RWPE1 (cell line): ENCODE results near the gene STEAP1B.

ENCODE experiments used
- CTCF ChIA-PET: fragments of 350-600 bp; sonication (Branson Sonifier 250); formaldehyde crosslinking; extraction: SDS; loops from one replicate; lab custom pipeline; 2021; lab: Yijun Ruan, JAX
- POLR2A ChIA-PET: fragments of 400-600 bp; formaldehyde crosslinking; extraction: SDS; loops from one replicate; lab custom pipeline; 2020; ENCODE audit warnings: antibody characterized with exemption; ENCODE audit not compliant: low non-redundant PET; lab: Yijun Ruan, JAX
- DNase-seq: peaks from one replicate; pipeline ENCODE4 v3.0.0; 2012; ENCODE audit warnings: low spot score
- H3K27ac ChIP-seq: fragments of 450-650 bp; 2 replicates; pipeline ENCODE4 v1.5.1; 2017
- TF ChIP-seq, protein P1 (sequence below): fragments of 450-650 bp; conservative IDR thresholded peaks from 2 replicates; pipeline ENCODE4 v1.5.1; 2017; ENCODE audit warnings: low read depth, mild to moderate bottlenecking

STEAP1B gene

DNA sequence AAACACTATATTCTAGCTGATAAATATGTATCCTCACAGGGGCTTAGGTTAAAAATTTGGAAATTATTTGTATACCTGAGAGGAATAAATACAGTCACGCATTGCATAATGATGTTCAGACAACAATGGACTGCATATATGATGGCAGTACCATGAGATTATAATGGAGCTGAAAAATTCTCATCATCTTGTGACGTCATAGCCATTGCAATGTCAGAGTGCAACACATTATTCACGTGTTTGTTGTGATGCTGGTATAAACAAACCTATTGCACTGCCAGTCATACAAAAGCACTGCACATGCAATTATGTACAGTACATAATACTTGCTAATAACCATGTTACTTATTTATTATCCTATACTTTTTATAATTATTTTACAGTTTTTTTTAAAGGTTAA, 31.4 kb downstream of the STEAP1B start:
- CTCF ChIA-PET, result interaction anchor here (1.2 kb wide), 1 partner anchor 11 kb away, joined by 3 read pairs; no protein-coding TSS in a partner anchor
- POLR2A ChIA-PET, result no interaction called here
- TF ChIP-seq, protein P1, sequence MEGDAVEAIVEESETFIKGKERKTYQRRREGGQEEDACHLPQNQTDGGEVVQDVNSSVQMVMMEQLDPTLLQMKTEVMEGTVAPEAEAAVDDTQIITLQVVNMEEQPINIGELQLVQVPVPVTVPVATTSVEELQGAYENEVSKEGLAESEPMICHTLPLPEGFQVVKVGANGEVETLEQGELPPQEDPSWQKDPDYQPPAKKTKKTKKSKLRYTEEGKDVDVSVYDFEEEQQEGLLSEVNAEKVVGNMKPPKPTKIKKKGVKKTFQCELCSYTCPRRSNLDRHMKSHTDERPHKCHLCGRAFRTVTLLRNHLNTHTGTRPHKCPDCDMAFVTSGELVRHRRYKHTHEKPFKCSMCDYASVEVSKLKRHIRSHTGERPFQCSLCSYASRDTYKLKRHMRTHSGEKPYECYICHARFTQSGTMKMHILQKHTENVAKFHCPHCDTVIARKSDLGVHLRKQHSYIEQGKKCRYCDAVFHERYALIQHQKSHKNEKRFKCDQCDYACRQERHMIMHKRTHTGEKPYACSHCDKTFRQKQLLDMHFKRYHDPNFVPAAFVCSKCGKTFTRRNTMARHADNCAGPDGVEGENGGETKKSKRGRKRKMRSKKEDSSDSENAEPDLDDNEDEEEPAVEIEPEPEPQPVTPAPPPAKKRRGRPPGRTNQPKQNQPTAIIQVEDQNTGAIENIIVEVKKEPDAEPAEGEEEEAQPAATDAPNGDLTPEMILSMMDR, result no peak
- H3K27ac ChIP-seq, result no peak overlapping the region
- DNase-seq, result no peak

DNA sequence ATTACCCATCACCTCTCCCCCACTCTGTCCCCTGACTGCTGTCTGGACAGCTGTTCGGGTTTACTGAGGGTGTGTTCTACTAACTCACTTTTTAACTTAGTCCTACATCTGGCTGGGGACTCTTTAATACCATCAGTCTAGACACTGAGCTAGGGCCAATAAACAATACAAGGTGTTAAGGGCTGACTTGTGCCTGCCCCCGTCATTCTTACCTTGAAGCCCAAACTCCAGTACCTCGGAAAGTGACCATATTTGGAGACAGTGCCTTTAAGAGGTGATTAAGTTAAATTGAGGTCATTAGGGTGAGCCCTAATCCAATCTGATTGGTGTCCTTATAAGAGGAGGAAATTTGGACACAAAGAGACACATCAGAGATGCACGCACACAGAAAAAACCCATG, 35.7 kb downstream of the STEAP1B start:
- no peak overlapping the region for H3K27ac ChIP-seq
- ChIA-PET CTCF (no interaction called here), POLR2A (no interaction called here)
- TF ChIP-seq, protein P1, result no peak
- DNase-seq, result no peak

DNA sequence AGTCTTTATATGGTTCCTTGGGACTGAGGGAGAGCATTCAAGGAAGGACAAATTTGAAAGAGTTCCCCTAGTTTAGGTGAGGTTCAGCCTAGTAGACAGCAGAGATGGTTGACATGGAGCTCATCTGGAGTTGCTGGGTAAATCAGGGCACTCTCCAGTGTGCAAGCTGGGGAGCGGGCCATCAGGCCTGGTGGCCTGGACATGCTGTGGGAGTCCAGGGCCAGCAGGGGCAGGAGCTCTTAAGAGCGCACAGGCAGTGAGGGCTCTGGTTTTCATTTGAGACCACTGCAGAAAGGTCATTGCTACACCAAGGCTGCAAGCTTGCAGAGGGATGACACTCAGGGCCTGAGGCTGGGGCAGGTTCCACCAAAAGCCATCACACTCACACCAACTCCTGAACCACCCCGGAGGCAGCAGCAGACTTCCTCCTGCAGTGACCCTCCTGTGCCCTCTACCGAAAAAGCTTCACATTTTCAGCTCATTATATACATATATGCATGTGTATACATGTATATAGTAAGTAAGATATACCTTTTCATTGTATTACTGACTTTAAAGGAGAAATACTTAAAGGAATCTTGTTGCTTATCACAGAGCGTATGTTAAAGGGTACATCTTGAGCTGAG, 39.5 kb downstream of the STEAP1B start:
- H3K27ac ChIP-seq, result no peak overlapping the region
- CTCF ChIA-PET, result interaction anchor here (0.8 kb wide), 1 partner anchor 241 kb away, joined by 4 read pairs; no protein-coding TSS in a partner anchor
- TF ChIP-seq, protein P1, result no peak
- no peak for DNase-seq
- POLR2A ChIA-PET, result no interaction called here

DNA sequence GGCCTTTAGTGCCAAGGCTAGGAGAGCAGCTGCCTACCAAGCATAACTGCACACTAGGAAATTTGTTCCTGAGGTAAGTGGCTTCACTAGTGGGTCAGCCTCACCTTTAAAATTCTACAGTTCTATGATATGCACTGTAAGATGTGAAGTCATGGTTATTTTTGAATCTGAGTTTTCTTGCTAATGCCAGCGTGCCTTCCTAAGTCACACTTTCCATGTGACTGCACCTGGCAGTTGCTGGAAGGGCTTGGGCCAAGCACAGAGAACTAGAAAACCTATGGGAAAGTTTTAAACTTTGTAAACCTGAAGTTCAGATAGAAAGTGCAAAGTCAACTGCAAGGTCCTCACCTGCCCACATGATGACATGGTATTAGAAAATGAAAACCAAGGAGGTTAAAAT, 42.5 kb downstream of the STEAP1B start:
- DNase-seq, result no peak
- POLR2A ChIA-PET, result no interaction called here
- H3K27ac ChIP-seq, result no peak overlapping the region
- TF ChIP-seq, protein P1, result no peak
- CTCF ChIA-PET, result interaction anchor here (1.1 kb wide), 1 partner anchor 11 kb away, joined by 3 read pairs; no protein-coding TSS in a partner anchor

DNA sequence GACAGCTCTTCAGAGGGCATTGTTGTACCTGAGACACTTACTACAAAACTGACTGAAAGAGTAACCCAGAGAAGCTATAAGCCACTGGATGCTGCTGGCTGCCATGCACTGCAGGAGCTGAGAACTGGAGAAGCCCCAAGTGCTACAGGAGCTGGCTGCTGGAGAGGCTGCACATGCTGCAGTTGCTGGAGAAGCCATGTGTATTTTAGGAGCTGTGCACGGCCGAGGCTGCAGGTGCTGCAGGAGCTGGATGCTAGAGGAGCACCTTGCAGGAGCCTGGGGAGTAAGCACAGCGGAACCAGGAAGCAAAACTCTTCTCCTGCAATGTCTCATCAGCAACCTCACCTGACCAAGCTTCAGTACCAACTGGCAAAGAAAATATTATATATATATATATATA, 45.5 kb downstream of the STEAP1B start:
- POLR2A ChIA-PET, result no interaction called here
- no peak for DNase-seq
- TF ChIP-seq, protein P1, result no peak
- no peak overlapping the region for H3K27ac ChIP-seq
- CTCF ChIA-PET, result interaction anchor here (0.5 kb wide), 1 partner anchor 271 kb away, joined by 3 read pairs; no protein-coding TSS in a partner anchor

DNA sequence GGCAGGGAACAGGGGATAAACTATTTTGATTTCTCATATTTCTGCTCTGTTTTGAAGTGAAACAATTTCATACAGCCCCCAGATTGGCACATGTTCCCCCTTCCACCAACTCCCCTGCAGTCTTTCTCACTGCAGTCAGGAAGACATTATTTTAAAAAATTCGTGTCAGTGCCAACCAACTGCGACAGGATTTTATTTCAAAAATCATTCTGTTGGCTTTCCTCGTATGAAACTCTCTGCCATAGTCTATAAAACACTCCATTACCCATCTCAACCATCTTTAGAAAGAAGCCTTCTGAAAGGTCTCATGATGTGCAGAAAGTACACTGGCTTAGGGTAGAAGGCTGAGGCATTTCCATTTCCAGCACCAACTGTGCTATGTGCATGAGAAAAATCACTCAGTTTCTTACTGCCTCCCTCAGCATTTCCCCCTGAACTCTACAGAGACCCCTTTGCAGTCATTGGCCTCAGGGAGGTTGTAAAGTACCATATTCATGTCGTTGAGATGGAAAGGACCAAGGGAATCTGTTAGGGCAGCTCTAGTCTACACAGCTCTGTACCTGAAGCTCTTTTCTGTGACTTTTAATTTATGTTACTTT, 46.9 kb downstream of the STEAP1B start:
- TF ChIP-seq, protein P1, result no peak
- no peak overlapping the region for H3K27ac ChIP-seq
- ChIA-PET POLR2A (no interaction called here), CTCF (interaction anchor here (0.9 kb wide), 1 partner anchor 881 kb away, joined by 4 read pairs; no protein-coding TSS in a partner anchor)
- DNase-seq, result no peak
